ENCODE results near the gene JPT1.

The JPT1 gene

DNA sequence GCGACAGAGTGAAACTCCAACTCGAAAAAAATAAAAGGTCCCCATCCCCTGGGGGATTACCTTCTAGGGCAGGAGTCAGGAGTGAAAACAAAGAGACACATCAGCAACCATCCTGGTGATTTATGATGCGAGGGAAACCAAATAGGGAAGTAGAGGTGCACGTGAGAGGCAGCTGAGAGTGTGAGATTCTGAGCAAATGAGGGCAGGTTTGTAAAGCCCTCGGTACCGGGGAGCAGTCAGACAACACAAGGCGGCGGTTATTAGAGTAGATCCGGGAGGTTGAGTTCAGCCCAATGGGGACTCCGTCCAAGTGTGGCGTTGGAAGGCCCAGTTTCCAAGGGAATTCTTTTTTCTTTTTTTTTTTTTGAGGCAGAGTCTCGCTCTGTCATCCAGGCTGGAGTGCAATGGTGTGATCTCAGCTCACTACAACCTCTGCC is 51.9 kb downstream of the JPT1 start:
- DNase-seq = peak; percentile 39

DNA sequence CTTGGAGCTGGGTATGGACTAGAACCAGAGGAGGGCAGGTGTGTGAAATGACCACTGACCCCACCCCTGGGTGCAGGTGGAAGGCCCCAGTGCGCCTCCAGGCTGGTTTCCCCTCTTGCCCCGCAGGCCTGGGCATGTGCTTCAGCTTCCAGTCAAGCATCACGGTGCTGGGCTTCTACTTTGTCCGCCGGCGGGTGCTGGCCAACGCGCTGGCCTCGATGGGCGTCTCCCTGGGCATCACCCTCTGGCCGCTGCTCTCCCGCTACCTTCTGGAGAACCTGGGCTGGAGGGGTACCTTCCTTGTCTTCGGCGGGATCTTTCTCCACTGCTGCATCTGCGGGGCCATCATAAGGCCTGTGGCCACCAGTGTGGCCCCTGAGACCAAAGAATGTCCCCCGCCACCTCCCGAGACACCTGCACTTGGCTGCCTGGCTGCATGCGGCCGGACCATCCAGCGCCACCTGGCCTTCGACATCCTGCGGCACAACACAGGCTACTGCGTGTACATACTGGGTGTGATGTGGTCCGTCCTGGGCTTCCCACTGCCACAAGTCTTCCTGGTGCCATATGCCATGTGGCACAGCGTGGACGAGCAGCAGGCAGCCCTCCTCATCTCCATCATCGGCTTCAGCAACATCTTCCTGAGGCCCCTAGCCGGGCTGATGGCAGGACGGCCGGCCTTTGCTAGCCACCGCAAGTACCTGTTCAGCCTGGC is 54.3 kb downstream of the JPT1 start:
- no peak for DNase-seq

- DNase-seq = no peak
Observed at GRCh38 chr17:75098861-75099260, 55.5 kb downstream of the JPT1 start.

GRCh38 chr17:75097865-75098264 is 56.4 kb downstream of the JPT1 start:
- DNase-seq = no peak

DNA sequence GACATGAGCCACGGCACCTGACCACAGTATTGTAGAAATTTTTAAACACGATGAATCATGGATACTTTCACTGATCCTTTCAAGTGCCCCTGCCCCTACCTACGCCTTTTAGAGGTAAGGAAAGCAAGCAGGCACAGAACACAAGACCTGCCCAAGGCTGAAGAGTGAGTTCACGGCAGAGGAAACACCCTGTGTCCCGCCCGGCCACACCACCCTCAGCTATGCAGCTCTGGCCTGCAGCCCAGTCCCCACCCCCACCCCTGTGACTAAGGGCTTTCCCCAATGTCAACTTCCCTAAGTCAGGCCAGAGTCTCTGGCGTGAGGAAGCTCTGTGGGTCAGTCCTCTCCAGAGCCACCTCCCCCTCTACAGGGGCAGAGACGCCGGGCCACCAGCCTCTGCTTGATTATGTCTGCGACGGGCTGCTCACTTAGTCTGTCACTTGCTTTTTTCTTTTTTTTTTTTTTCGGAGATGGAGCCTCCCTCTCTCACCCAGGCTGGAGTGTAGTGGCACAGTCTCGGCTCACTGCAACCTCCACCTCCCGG is 58.2 kb downstream of the JPT1 start:
- peak; percentile 82 for DNase-seq

GRCh38 chr17:75094871-75095399 is 59.4 kb downstream of the JPT1 start:
- no peak for DNase-seq

DNA sequence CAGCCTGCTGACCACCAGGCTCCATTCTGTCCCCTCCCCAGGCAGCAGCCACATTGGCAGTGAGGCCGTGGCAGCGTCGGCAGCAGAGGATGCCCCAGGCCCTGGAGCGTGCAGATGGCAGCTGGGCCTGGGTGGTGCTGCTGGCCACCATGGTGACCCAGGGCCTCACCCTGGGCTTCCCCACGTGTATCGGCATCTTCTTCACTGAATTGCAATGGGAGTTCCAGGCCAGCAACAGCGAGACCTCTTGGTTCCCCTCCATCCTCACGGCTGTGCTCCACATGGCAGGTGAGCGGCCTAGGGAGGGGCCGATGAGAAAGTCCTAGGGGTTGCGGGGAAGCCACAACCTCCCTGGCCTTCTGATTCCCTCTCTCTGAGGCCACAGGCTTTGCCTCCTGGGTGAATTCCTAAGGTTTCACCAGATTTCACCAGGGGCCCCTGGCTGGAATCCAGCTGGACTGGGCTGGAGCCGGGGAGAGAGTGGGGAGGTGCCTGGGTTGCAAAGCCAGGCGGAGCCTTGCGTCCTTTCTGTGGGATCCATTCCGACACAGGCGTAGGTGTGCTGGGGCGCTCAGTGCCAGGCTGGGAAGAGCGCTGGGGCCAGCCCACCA is 60.7 kb downstream of the JPT1 start:
- DNase-seq = no peak

GRCh38 chr17:75091855-75092327 is 62.4 kb downstream of the JPT1 start:
- no peak for DNase-seq

- DNase-seq = no peak
Observed at GRCh38 chr17:75090871-75091854, 63.1 kb downstream of the JPT1 start.

GRCh38 chr17:75088465-75089417 is 65.6 kb downstream of the JPT1 start:
- no peak for DNase-seq

DNA sequence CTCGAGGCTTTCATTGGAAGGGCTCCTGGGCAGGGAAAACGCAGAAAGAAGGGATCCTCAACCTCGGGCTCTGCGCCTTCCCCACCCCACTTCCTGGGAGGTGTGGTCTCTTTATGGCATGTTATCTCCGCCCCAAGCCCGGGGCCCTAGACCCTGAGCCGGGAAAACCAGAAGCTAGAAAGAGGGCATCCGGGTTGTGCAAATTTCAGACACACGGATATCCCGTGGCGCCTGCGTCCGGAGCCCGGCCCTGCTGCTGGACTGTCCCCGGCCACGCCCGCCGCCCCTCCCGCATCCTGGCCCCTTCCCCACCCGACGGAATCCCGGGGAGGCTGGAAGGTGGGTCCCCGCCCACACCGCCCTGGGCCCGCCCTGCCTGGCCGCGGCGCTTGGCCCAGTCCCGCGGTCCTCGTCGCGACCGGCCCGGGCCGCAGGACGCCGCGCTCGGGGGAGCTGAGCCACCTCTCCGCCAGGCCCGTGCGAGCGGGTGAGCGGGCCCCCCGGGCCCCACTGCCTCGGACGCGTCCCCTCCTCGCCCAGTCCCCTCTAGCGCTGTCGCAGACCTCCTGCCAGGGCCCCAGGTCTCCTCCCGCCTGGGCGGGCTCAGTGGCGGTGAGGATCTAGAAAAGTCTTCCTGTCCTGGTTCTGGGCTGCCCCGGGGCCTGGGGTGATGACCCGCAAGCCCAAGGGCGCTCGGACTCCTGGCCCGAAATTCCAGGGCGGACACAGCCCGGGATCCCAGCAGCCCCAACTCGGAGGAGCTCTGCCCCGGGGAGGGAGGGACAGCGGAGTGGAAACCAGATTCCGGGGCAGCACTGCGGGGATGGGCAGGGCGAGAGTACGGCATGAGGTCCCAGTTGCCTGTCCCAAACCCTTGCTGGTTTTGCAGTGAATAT is 66.5 kb downstream of the JPT1 start, which contains the start of gene SLC16A5:
TSS of gene SLC16A5 (plus strand) at position 397 of the 896 bp plus-strand sequence. CDS start 5,683 bp downstream, outside the sequence.
- DNase-seq = peak; percentile 82

DNA sequence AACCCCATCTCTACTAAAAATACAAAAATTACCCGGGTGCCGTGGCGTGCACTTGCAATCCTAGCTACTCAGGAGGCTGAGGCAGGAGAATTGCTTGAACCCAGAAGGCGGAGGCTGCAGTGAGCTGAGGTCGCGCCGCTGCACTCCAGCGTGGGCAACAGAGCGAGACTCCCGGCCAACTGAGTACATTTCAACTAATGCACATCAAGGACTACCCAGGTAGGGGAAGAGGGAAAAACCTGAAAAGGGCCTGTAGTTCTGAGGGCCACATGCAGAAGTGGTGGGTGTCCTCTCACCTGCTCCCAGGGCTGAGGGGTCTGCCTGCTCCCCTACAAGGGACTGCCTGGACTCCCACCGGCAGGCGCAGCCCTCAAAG is 67.1 kb downstream of the JPT1 start:
- DNase-seq = no peak

DNA sequence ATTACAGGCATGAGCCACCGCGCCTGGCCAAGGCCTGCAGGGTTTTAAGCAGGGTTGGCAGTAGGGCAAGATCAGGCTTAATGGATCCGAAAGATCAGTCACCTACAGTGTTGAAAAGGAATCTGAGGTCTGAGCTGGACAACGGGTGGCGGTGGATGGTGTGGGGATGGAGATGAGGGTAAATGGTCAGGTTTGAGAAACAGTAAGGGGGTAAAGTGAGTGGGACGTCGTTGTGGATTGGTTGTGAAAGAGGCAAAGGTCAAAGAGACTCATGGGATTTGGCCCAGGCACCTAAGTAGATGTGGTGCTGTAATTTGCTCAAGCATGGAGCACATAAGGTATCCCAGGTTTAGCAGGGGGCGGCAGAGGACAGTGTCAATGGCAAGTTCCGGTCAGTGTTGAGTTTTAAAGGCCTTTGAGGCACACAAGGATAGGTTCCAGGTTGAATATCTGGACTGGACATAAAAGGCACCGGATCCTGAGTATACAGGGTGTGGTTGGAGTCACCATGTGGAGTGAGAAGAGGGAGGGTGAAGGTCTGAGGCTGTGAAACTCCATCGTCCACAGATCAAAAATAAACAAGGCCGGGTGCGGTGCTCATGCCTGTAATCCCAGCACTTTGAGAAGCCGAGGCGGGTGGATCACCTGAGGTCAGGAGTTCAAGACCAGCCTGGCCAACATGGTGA is 67.7 kb downstream of the JPT1 start:
- no peak for DNase-seq
